Panc1 (cell line): Measurements from ENCODE around the gene SLC40A1.

Experiments
- CTCF ChIP-seq: fragments of 450-650 bp; IDR thresholded peaks from 2 replicates; pipeline ENCODE4 v1.5.1; 2017; ENCODE audit warnings: mild to moderate bottlenecking
- POLR2AphosphoS5 ChIP-seq: IDR thresholded peaks from 2 replicates; pipeline ENCODE4 v1.6.1; 2012; ENCODE audit warnings: mild to moderate bottlenecking, low read depth, low read length, moderate library complexity
- TCF7L2 ChIP-seq: IDR thresholded peaks from 2 replicates; pipeline ENCODE4 v1.6.1; 2011; ENCODE audit warnings: mild to moderate bottlenecking, low read depth, low read length, inconsistent platforms

DNA sequence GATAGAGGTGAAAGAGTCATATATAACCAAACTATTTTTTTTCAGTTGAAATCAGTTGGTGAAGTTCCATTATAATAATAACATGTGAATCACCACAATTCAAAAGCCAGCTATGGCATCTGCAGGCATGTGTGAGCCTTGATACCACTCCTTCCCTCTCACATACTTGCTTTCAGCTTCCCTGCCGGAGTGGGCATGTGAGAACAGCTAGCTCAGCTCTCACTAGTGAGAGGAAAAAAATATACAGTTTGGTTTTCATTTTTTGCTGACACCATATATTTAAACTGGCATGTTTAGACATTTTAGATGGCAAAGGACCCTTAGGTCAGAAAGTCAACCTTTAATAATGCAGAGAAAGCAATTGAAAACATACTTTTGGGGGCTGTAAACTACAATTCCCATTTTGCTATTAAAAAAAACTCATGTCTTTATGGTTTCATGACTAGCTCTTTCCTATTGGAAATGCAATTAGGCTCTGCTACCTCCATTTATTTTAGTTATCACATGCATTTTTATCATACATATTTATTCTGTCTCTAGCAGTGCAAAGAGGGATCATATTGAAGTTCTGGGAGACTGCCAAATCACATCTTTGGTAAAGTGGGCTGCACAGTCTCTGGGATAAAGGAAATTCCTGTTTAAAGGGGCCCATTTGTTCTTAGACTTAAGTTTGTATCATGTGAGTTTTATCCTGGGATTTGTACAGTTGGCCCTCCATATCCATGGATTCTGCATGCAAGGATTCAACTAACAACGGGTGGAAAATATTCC is 33.2 kb upstream of the SLC40A1 start:
- TF ChIP-seq CTCF (no peak), TCF7L2 (no peak), POLR2AphosphoS5 (no peak)
